ENCODE data around the gene NUP214.
"Not testable (repeated sequence)": the region's sequence is repeated elsewhere in the genome, so short reads cannot be mapped to it uniquely, and the experiment has no call there.

- not testable (repeated sequence) for TF ChIP-seq ELF4 (IDR thresholded peaks at IDR 0.05); SP1 (IDR thresholded peaks at IDR 0.05); FOXM1 (IDR thresholded peaks at IDR 0.05; ENCODE audit: borderline replicate concordance); SUZ12 (IDR thresholded peaks at IDR 0.05); ZNF384 (IDR thresholded peaks at IDR 0.05); FOXA1 (IDR thresholded peaks at IDR 0.05); BHLHE40 (IDR thresholded peaks at IDR 0.05; ENCODE audit: borderline replicate concordance); PKNOX1 (IDR thresholded peaks at IDR 0.05); FOXK2 (IDR thresholded peaks at IDR 0.05); NFRKB (IDR thresholded peaks at IDR 0.05); TARDBP (IDR thresholded peaks at IDR 0.05); ARNT (IDR thresholded peaks at IDR 0.05); L3MBTL2 (conservative IDR thresholded peaks at IDR 0.05)
Observed at GRCh38 chr9:131244331-131244730, 118.9 kb downstream of the NUP214 start.
